PFSK-1 (cell line): ENCODE results near the gene TARM1.

ENCODE experiments used
- POLR2AphosphoS5 ChIP-seq: IDR thresholded peaks from 2 replicates; pipeline ENCODE4 v1.6.1; 2012; ENCODE audit warnings: low read depth, mild to moderate bottlenecking, control low read depth, low read length, moderate library complexity
- REST ChIP-seq, 2 experiments: IDR thresholded peaks; 2 replicates each; pipeline versions ENCODE4 v1.6.1 to v1.8.0; 2011 to 2012; ENCODE audit warnings: low read depth in 2 of 2, low read length in 2 of 2, control low read depth in 1 of 2, inconsistent platforms in 1 of 2, mild to moderate bottlenecking in 1 of 2, moderate library complexity in 1 of 2; ENCODE audit not compliant: insufficient read depth in 1 of 2
- TAF1 ChIP-seq: IDR thresholded peaks from 2 replicates; pipeline ENCODE4 v1.6.1; 2012; ENCODE audit warnings: low read length, control low read depth, borderline replicate concordance; ENCODE audit not compliant: insufficient read depth

GRCh38 chr19:54128796-54129616 lies 47.8 kb upstream of the TARM1 start:
- TF ChIP-seq TAF1 (no peak), REST (IDR thresholded peaks at IDR 0.05; ENCODE audit: insufficient read depth in 1 of 2, low read depth in 2 of 2, low read length in 2 of 2) (no peak), POLR2AphosphoS5 (no peak)
